Right atrium auricular region (tissue), 2 donors: ENCODE results near the gene CMPK1. TPM values are rescaled to one million over a fixed set of nuclear protein-coding genes. Genes with fewer than 3 reads are reported as not detected.

Experiments used
- DNase-seq: peaks from one replicate; pipeline ENCODE4 v3.0.0-alpha.2; 2019; ENCODE audit warnings: low spot score
- H3K27ac ChIP-seq, 2 donors: fragments of 200-600 bp; sonication (generic); 1 replicate in 1 of 2; 2 replicates in 1 of 2; pipeline ENCODE4 v1.5.1; 2016 to 2019
- H3K27me3 ChIP-seq, 2 donors: fragments of 200-600 bp; sonication (generic); one replicate each; pipeline versions ENCODE4 v1.5.1 to v1.6.0; 2017 to 2019
- H3K36me3 ChIP-seq: fragments of 200-600 bp; sonication (generic); one replicate; pipeline ENCODE4 v1.5.1; 2016
- H3K4me1 ChIP-seq, 2 donors: fragments of 200-600 bp; sonication (generic); one replicate each; pipeline versions ENCODE4 v1.5.1 to v1.6.0; 2017 to 2019
- H3K4me3 ChIP-seq, 2 donors: fragments of 200-600 bp; sonication (generic); 1 replicate in 1 of 2; 2 replicates in 1 of 2; pipeline ENCODE4 v1.5.1; 2017 to 2019; ENCODE audit warnings: mild to moderate bottlenecking in 1 of 2, moderate library complexity in 1 of 2
- H3K9me3 ChIP-seq, 2 donors: fragments of 200-600 bp; sonication (generic); one replicate each; pipeline ENCODE4 v1.5.1; 2019
- CTCF ChIP-seq, 2 donors: fragments of 200-600 bp; sonication (generic); IDR thresholded peaks; one replicate each; pipeline ENCODE4 v1.5.1; 2019; ENCODE audit warnings: antibody characterized with exemption in 2 of 2
- total RNA-seq, 2 donors: library from RNA; depleted of rRNA; stranded (reverse); fragments of >200 nt; gene quantifications; one replicate each; pipeline ENCODE4 v1.1.0, GENCODE V29; 2016

Gene CMPK1
- total RNA-seq, 2 donors from 2014 or later = 51.4 to 72.3 TPM

- no peaks in the 10 kb centered on the region for H3K36me3 ChIP-seq
- H3K27me3 ChIP-seq = no peaks in the 10 kb centered on the region
- no peak overlapping the region for H3K27ac ChIP-seq
- DNase-seq = no peak
- no peak for TF ChIP-seq CTCF (IDR thresholded peaks at IDR 0.05)
- H3K4me1 ChIP-seq = no peaks in the 10 kb centered on the region
- no peak overlapping the region for H3K4me3 ChIP-seq
- H3K9me3 ChIP-seq = no peaks in the 10 kb centered on the region
Measured at GRCh38 chr1:47347735-47348134, 14.1 kb downstream of the CMPK1 start.

GRCh38 chr1:47348246-47348645, 14.7 kb downstream of the CMPK1 start:
- DNase-seq = no peak
- H3K27ac ChIP-seq = no peak overlapping the region
- no peaks in the 10 kb centered on the region for H3K27me3 ChIP-seq
- no peaks in the 10 kb centered on the region for H3K4me1 ChIP-seq
- no peaks in the 10 kb centered on the region for H3K36me3 ChIP-seq
- no peak overlapping the region for H3K4me3 ChIP-seq
- no peak for TF ChIP-seq CTCF (IDR thresholded peaks at IDR 0.05)
- H3K9me3 ChIP-seq = no peaks in the 10 kb centered on the region

- H3K36me3 ChIP-seq = no peaks in the 10 kb centered on the region
- no peaks in the 10 kb centered on the region for H3K4me1 ChIP-seq
- H3K27ac ChIP-seq = no peak overlapping the region
- H3K9me3 ChIP-seq = no peaks in the 10 kb centered on the region
- no peak overlapping the region for H3K4me3 ChIP-seq
- H3K27me3 ChIP-seq = no peaks in the 10 kb centered on the region
- no peak for TF ChIP-seq CTCF (IDR thresholded peaks at IDR 0.05)
- no peak for DNase-seq
Measured at GRCh38 chr1:47351305-47351704, 17.7 kb downstream of the CMPK1 start.

- no peaks in the 10 kb centered on the region for H3K9me3 ChIP-seq
- H3K4me3 ChIP-seq = no peak overlapping the region
- no peaks in the 10 kb centered on the region for H3K27me3 ChIP-seq
- H3K36me3 ChIP-seq = no peaks in the 10 kb centered on the region
- no peak overlapping the region for H3K27ac ChIP-seq
- no peaks in the 10 kb centered on the region for H3K4me1 ChIP-seq
- DNase-seq = no peak
- no peak for TF ChIP-seq CTCF (IDR thresholded peaks at IDR 0.05)
Measured at GRCh38 chr1:47361380-47361779, 27.8 kb downstream of the CMPK1 start.

- no peak overlapping the region for H3K27ac ChIP-seq
- no peak overlapping the region for H3K4me3 ChIP-seq
- no peak for DNase-seq
- H3K27me3 ChIP-seq = no peaks in the 10 kb centered on the region
- H3K9me3 ChIP-seq = no peaks in the 10 kb centered on the region
- no peaks in the 10 kb centered on the region for H3K36me3 ChIP-seq
- H3K4me1 ChIP-seq = no peaks in the 10 kb centered on the region
- TF ChIP-seq CTCF (IDR thresholded peaks at IDR 0.05) = no peak
Measured at GRCh38 chr1:47362828-47363227, 29.2 kb downstream of the CMPK1 start.

GRCh38 chr1:47367651-47368050, 34.1 kb downstream of the CMPK1 start:
- no peak overlapping the region for H3K27ac ChIP-seq
- H3K9me3 ChIP-seq = no peaks in the 10 kb centered on the region
- DNase-seq = no peak
- H3K4me3 ChIP-seq = no peak overlapping the region
- no peaks in the 10 kb centered on the region for H3K27me3 ChIP-seq
- H3K36me3 ChIP-seq = peaks cover 36% of the 10 kb centered on the region
- no peaks in the 10 kb centered on the region for H3K4me1 ChIP-seq
- no peak for TF ChIP-seq CTCF (IDR thresholded peaks at IDR 0.05)
